ENCODE data around the gene ACTR3C.

Gene ACTR3C

GRCh38 chr7:150358988-150359621 lies 35.8 kb upstream of the ACTR3C start:
- no peak for DNase-seq

GRCh38 chr7:150358433-150358832 lies 35.1 kb upstream of the ACTR3C start:
- DNase-seq = no peak

DNA sequence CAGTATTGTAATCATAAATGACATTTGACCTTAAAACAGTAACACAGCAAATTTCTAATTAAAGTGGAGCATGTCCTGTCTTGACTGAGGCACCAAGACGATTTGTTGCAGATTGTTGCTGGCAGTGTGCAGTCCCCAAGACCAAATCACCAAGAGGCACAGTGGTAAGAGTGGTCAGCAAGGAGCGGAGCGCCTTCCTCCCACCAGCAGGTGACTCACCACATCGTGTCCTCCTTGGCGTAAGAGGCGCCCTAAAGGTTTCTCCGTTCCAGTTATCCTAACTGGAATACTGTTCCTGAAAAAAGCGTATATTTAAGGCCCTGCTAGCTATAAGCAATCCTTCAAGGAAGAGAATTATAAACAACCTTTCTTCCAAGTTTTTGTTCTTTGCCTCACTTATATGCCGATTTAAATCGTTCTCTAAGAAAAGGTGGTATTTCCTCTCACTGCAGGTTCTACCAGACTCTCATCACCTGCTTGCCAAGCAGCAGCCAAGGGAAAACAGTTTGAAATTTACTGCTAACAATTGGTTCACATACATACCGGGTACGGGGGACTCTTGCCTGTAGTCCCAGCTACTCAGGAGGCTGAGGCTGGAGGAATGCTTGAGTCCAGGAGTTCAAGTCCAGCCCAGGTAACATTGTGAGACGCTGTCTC lies 34.6 kb upstream of the ACTR3C start:
- no peak for DNase-seq

- no peak for DNase-seq
These were observed 33.9 kb upstream of the ACTR3C start for GRCh38 chr7:150357270-150357669.

GRCh38 chr7:150356265-150356897 lies 33.0 kb upstream of the ACTR3C start:
- no peak for DNase-seq

- no peak for DNase-seq
These were observed 32.3 kb upstream of the ACTR3C start for GRCh38 chr7:150355666-150356059.

GRCh38 chr7:150351587-150352194 lies 28.3 kb upstream of the ACTR3C start:
- DNase-seq = no peak

DNA sequence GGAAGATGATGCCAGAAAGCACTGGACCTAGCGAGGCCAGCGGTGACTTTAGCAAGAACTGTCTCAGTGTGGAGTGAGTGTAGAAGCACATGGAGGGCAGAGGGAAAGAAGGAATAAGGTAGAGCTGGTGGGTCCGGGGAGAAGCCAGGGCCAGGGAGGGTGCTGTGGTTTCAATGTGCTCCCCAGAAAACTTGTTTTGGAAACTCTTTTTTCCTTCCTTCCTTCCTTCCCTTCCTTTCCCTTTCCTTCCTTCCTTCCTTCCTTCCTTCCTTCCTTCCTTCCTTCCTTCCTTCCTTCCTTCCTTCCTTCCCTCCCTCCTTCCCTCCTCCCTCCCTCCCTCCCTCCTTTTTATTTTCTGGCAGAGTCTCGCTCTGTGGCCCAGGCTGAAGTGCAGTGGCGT lies 23.6 kb upstream of the ACTR3C start:
- DNase-seq = no peak

DNA sequence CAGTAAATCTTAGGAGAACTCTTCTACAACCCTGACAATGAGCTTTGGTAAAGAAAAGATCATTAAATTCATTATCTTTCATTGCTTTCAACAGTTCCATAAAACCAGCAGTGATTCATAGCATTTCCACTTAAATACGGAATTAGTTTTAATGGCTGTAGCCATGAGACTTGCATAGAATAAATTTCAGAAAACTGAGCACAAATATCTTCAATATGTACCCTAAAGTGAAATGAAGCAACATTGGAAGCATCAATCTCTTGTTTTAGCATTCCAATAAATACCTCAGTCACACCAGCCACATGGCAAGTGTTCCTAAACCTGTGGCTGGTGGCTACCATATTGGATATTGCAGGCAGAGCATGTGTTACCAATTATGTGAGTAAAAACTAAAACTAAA lies 21.7 kb upstream of the ACTR3C start:
- no peak for DNase-seq

DNA sequence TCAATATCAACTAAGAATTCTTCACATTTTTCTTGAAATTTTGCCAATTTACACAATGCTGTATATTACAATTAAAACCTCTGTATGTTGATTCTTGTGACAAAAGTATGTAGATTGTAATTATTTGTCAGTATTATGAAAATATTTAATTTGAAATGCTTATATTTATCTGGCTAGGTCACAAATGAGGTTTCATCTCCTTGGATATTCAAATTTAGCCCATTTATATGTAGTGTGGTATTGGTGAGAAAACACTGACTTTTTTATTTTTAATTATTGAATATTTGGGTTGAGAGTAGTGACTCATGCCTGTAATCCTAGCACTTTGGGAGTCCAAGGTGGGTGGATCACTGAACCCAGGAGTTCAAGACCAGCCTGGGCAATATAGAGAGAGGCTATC lies 21.0 kb upstream of the ACTR3C start:
- no peak for DNase-seq

DNA sequence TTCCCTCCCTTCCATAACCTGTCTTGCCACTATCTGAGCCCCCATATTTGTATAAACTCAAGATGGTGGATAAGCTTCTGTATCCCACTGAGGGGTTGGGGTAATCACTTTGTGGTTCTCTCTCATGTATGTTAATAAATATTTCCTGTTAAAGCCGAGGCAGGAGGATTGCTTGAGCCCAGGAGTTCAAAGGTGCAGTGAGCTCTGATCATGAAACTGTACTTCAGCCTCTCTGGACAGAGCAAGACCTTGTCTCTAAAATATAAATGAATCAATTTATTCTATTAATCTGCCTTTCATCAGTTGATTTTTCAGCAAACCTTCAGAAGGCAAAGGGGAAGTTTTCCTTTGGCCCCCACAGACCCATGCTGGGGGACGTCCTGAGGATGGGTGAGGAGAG lies 19.9 kb upstream of the ACTR3C start:
- no peak for DNase-seq

DNA sequence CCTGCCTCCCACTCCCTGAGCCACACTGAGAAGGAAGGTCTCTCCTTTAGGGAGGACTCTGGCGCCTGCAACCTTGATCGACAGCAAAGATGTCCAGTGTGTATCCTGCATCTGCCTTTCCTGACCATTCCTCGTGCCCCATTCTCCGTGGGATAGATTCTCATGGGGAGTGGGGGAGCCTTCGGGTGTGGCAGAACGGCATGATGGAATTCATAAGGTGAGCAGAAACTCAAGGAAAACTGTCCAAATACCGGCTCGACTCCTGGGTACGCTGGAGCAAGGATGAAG lies 18.7 kb upstream of the ACTR3C start:
- no peak for DNase-seq

DNA sequence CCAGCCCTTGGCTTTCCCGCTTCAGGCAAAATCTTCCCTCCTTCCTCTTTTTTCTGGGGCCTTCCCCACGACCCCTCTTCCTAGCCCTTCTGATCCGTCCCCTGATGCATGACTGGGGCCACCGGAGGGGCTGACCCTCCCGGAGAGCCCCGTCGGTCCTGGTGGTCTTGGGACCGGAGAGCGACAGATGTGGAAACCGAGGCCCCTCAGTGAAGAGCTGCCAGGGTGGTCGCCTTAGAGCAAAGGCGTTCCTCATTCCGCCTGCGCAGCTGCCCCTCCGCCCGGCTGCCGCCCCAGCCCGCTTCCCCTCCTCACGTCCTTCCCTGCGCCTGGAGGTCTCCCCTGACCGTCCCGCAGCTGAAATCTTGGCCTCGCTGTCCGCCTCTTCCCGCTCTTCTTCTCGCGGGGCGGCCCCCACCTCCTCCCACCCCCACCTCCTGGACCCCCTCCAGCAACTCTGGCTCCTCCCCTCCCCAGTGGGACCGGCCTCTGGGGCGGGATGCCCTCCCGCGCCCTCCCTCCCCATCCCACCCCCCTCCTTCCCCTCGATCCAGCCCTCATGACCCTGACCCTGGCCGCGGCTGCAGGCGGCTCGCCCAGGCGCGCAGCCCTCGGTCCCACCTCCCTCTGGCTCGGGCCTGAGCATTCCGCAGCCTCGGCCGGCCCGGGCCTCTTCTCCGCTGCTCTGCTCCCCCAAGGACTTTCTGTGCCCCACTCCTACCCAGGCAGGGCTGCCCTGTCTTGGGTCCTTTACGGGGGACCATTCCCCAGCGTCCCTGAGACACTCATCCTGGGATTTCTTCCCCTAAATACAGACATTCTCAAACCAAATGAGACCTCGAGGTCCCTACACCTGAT lies 18.1 kb upstream of the ACTR3C start, which contains the start of gene RARRES2:
Gene RARRES2 (minus strand): TSS at position 367 of the 858 bp plus-strand sequence. CDS start 1,020 bp downstream, outside the sequence.
- no peak for DNase-seq

GRCh38 chr7:150340875-150341262 lies 17.5 kb upstream of the ACTR3C start:
- no peak for DNase-seq

GRCh38 chr7:150340024-150340749 lies 16.8 kb upstream of the ACTR3C start:
- no peak for DNase-seq

- no peak for DNase-seq
These were observed 16.1 kb upstream of the ACTR3C start for GRCh38 chr7:150339409-150339809.

DNA sequence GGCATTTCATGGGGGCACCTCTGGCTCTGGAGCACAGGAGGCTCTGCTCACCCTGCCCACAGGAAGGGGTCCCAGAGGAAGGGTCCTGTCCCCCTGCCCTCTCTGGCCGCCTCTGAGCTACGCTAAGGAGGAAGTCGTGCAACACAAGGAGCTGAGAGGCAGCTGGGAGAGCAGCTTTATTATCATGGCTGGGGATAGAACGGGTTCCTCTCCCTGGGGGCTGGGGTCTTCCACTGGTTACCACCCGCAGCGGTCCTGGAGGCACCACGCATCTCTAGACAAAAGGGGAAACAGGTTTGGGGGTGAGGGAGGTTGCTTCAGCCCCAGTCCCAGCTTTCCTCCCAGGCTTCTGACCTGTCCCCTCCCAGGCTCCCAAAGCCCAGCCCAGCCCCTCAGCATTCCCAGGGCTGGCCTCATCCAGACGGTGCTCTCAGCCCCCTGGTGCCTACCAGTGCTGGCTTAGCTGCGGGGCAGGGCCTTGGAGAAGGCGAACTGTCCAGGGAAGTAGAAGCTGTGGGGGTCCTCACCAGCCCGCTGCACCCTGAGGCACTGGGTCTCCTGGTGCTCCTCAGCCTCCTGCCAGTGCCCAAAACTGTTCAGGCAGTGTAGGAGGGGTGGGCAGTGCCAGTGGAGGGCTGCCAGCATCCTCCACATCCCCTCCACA lies 15.0 kb upstream of the ACTR3C start:
- no peak for DNase-seq

- DNase-seq = no peak
These were observed 14.3 kb upstream of the ACTR3C start for GRCh38 chr7:150337659-150338081.

- no peak for DNase-seq
These were observed 13.8 kb upstream of the ACTR3C start for GRCh38 chr7:150337179-150337578.

GRCh38 chr7:150336746-150337145 lies 13.4 kb upstream of the ACTR3C start:
- DNase-seq = no peak

- no peak for DNase-seq
These were observed 12.4 kb upstream of the ACTR3C start for GRCh38 chr7:150335774-150336112.

Measured in NCI-H1048 (cell line).